Measurements from ENCODE around the gene RNF130.
"Not testable (repeated sequence)": the region's sequence is repeated elsewhere in the genome, so short reads cannot be mapped to it uniquely, and the experiment has no call there.

Gene RNF130

DNA sequence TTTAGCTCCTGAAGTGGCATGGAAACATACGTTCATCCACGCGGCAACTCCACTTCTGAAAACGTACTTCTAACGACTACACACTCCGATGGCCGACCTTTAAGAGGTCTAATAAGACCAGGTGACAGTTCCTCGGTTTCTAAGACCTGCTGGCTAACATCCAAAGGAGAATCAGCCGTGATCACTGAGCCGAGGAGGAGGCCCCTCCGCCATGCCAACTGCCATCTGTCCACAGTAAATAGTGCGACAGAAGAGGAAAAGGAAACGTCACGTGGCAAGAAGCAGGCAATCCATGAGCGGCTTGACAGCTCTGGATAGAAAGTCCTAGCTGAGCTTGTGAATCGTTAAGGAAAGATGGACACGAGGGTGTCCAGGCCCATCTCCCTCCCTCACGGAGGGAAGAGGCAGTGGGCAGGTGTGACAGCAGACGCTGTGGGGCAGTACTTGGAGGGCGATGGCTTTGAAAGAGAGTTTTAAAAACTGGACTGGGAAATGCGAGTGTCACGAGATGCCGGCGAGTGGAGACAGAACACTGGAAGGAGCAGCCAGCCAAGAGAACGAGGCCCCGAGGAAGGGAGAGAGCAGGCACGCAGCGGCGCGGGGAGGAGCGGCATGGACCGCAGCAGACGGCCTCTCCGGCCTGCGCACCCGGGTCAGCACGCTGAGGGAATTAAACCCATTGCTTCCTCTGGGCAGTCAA is 97.2 kb downstream of the RNF130 start:
- DNase-seq (ENCODE audit: low read depth), result no peak

- no peak for DNase-seq (ENCODE audit: low read depth)
Measured at GRCh38 chr5:179973391-179973790, 98.2 kb downstream of the RNF130 start.

DNA sequence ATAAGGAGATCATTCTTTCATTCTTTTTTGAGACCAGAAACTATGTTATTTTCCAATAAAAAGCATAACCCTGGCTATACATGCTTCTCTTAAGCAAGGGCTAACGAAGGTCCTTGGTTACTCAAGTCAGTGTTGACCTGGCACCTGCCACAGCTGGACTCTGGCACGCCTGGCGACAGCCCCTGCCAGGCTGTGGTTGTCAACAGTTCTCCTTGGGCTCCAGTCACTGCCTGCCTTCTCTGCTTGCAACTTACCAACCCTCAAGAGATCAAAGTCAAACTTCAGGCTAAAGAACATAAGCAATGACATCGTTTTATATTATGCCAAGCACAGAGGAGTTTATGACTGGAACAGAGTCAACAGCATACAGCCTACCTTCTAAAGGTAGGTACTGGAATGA is 102.4 kb downstream of the RNF130 start:
- DNase-seq (ENCODE audit: low read depth), result no peak

DNA sequence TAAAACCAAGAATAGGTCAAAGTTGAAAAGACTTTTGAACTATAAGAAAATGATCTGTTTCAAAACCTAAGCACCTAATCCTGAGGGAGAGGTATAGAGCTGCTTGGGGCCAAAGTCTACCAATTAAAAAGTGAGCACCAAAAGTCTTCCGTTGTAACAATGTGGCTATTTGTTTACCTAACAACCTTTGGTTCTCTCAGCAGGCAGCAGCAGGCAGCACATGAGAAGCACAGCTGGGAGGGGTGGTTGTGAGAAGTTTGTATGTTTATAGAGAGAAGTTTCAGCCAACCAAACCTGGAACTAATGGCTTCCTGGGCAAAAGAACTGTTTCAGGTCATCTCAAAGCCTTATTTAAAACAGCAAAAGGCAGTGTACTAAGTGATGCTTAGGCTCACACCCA is 104.1 kb downstream of the RNF130 start:
- no peak for DNase-seq (ENCODE audit: low read depth)

DNA sequence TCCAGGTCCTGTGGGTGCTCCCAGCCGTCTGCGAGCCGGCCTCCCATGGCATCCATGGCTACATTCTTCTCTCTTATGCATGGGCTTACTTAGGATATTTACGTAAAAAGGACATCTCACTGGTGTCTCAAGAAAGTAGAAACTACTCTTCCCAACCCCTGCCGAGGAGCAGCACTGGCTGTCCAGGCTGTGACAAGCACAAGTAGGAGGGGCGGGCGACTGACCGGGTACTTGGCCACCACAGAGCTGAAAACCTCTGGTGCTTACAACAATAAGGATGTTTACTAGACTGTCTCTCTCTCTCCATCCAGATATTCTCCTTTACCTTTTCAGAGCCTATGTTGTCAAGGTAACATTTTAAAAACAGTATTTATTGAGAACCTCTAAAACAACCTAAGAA is 107.5 kb downstream of the RNF130 start:
- DNase-seq (ENCODE audit: low read depth), result no peak

DNA sequence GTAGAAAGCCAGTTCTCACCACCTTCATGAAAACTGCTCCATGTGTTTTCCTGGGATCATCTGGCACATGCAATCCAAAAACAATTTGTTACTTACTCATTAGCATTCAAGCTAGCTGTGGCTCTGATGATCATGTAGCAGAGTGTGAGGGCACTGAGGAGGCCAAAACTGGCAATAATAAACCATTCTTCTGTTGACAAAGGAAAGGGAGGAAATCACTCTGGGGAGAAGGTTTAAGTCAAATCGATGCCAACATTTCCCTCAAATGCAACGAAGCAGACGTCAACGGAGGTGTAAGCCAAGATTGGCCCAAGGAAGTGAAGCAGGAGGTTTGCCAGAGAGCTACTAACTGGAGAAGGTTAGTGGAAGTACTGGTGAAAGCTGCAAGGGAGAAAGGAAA is 108.2 kb downstream of the RNF130 start:
- DNase-seq (ENCODE audit: low read depth), result no peak

DNA sequence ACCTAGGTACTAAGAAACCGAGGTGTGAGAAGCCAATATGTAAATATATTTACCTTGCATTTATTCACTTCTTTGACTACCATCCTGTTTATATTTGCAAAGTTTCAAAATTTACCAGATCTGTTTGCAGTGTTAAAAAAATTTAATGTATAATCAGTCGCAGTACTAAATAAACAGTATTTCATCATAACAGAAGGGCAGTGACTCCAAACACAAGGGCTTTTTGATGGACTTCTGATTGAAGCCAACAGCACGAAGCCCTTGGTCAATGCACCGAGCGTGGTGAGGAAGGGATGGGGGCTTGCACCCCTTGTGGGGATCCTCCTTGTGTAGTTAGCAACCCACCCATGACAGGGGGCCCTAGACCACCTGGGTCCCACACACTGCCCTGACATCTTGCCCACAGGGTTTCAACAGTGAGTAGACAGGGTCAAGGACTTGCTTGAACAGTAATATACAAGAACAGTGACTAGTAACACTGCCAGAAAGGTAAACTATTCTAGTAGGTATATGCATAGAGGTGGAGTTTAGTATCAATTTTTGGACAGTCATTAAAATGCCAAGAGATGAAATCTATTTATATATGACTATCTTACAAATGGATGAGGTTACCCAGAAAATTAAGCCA is 111.2 kb downstream of the RNF130 start:
- DNase-seq (ENCODE audit: low read depth), result no peak

GRCh38 chr5:179959641-179960040 is 111.9 kb downstream of the RNF130 start:
- no peak for DNase-seq (ENCODE audit: low read depth)

- not testable (repeated sequence) for DNase-seq (ENCODE audit: low read depth)
Measured at GRCh38 chr5:179959118-179959517, 112.4 kb downstream of the RNF130 start.

- DNase-seq (ENCODE audit: low read depth), result no peak
Measured at GRCh38 chr5:179955630-179956029, 115.9 kb downstream of the RNF130 start.

GRCh38 chr5:179955062-179955461 is 116.5 kb downstream of the RNF130 start:
- DNase-seq (ENCODE audit: low read depth), result no peak

DNA sequence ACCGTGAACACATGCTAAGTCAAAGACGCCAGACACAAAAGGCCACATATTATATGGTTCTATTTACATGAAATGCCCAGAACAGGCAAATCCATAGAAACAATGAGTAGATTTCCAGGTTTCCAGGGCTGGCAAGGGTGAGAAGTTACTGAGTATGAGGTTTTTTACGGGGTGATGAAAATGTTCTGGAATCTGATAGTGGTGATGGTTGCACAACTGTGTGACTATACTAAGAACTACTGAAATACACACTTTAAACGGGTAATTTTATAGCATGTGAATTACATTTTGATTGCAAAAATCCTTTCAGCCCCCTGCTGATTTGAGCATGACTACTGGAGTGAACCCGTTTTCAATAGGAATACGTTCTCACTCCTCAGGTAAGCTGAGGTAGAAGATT is 117.1 kb downstream of the RNF130 start:
- no peak for DNase-seq (ENCODE audit: low read depth)

DNA sequence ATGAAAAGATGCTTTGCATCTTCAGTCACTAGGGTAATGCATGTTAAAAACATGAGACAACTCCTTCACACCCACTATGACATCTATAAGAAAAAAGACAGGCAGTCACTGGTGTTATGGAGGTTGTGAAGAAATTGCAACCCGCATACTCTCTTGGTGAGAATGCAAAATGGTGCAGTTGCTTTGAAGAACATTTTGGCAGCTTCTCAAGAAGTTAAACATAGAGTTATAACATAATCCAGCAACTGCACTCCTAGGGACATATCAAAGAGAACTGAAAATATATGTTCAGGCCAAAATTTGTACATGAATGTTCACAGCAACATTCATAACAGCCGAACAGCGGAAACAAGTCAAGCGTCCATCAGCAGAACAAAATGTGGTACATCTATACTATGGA is 117.6 kb downstream of the RNF130 start:
- DNase-seq (ENCODE audit: low read depth), result no peak

DNA sequence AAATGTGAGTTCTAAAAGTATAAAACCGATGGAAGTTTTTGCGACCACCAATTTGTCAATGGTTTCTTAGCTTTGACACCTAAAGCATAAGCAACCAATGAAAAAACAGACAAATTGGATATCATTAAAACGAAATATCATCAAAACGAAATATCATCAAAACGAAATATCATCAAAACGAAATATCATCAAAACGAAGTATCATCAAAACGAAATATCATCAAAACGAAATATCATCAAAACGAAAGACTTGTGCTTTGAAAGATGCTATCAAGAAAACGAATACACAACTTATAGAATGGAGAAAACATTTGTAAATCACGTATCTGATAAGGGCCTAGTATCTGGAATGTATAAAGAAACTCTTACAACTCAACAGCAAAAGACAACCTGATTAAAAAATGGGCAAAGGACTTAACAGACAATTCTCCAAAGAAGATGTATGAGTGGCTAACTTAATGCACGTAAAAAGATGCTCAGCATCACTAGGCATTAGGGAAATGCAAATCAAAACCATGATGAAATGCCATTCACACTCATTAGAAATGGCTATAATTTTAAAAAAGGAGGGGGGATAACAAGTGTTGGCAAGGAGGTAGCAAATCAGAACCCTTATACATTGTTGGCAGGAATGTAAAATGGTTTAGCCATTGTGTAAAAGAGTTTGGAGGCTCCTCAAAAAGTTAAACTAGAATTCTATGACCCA is 134.4 kb downstream of the RNF130 start:
- DNase-seq (ENCODE audit: low read depth), result no peak

DNA sequence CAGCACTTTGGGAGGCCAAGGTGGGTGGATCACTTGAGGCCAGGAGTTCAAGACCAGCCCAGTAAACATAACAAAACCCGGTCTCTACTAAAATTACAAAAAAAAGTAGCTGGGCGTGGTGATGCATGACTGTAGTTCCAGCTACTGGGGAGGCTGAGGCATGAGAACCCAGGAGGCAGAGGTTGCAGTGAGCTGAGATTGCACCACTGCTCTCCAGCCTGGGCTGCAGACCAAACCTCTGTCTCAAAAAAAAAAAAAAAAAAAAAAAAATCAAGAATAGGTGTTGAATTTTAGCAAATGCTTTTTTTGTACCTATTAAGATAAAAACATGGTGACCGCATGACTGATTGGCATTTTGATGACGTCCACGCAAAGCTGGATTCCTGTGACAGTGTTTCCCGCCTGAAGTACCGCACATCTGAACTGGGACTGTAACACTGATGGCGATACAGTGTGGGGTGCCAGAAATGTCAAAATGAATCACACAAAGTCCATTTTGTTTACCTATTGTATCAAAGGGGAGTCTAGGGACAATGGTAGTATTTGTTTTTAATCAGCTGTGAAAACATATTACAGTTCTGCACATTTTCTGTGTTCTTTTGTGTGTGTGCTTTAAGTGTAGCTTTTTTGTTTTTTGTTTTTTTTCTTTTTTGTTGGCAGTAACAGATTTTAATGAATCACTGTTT is 140.6 kb downstream of the RNF130 start:
- no peak for DNase-seq (ENCODE audit: low read depth)

- no peak for DNase-seq (ENCODE audit: low read depth)
Measured at GRCh38 chr5:179927824-179928223, 143.7 kb downstream of the RNF130 start.

GRCh38 chr5:179926657-179927056 is 144.9 kb downstream of the RNF130 start:
- no peak for DNase-seq (ENCODE audit: low read depth)

- no peak for DNase-seq (ENCODE audit: low read depth)
Measured at GRCh38 chr5:179923436-179923835, 148.1 kb downstream of the RNF130 start.

GRCh38 chr5:179920175-179920574 is 151.4 kb downstream of the RNF130 start:
- DNase-seq (ENCODE audit: low read depth), result no peak

GRCh38 chr5:179919487-179920060 is 152.0 kb downstream of the RNF130 start:
- DNase-seq (ENCODE audit: low read depth), result no peak

DNA sequence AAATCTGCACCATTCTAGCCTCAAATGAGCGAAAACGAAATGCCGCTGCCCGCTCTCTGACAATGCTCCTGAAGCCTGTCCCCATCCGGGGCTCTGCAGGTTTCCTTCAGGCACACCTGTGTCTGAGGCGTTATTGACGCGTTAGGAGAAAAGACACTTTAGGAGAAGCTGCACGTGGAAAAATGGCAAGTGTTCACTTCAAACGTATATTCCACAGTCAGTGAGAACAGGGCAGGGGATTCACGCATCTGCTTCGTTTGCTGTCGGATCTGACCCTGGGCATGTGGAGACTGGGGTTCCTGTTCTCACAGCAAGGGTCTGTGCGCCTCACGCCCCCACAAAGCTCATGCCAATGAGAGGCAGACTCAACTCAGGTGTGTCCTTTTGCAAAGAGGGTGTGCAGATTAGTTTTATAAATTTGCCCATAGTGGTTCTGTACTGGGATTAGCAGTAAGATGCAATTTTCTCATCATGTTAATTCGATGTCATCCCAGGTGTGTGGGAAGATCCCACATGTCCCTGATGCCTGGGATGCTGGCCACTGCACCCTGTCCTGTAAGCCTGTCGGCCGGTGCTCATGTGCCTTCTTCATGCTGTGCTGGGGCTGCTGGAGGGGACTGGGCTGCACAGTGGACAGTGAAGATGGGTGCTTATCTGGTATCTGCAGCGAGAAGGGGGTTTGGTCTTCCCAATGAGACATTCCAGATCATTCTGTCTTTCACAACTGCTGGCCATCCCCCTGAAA is 152.6 kb downstream of the RNF130 start:
- no peak for DNase-seq (ENCODE audit: low read depth)

DNA sequence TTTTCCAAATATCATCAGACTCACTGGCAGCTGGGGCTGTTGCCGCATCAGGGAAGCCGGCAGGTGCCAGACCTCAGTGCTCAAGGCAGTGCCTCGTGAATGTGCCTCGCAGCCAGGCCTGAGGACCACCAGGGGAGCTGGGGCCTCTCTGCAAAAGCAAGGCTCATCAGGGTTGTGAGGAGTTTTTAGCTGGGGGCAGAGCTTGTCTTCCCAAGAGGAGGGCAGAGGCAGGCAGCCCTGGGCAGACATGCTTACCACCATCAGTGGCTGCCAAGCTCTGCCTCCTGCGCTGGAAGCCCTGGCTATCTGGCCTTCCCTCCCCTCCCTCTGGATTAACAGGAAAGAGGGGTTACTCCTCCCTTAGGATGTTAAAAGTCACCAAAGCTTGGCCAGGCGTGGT is 155.0 kb downstream of the RNF130 start:
- no peak for DNase-seq (ENCODE audit: low read depth)

Data from stimulated activated CD8-positive, alpha-beta memory T cell treated with anti-CD3 and anti-CD28 coated beads, Interleukin-12 subunit alpha, Interleukin-12 subunit beta, amount 100 ng/mL, for 4 hours (primary cell).